ENCODE measurements around the gene THEM5. TPM values are rescaled to one million over a fixed set of nuclear protein-coding genes. Genes with fewer than 3 reads are reported as not detected.

THEM5 gene
- total RNA-seq, 1 donor from 2014 or later = not detected

DNA sequence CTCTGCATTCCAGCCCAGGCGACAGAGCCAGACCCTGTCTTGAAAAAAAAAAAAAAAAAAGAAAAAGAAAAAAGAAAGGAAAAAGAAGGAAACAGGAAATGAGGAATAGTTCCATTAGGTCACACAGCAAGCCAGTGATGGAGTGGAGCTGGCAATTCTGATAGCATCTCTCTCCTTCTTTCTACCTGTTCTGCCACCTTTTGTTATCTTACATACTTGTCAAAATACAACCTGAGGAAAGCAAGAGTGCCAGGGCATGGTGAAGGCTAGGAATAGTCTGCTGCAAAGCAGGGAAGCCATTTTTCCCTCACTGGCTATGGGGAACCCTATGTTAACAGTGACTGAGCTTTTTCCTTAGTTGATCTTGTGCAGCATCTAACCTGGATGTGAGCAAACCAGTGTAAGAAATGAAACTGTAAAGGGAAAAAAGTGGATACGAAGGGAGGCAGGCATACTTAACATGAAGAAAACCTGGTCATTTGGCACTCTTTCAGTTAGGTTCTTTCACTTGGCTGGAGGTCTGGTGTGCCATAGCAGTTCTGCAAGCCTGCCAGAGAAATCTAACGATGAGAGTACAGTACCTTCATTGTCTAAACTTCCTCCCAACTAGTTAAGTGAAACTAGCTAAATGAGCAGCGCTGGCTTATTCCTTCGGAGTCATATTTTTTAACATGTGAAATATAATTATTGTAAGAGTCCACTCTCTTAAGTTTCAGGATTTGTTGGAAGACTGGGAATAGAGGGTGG, 17.9 kb upstream of the THEM5 start:
- Histone ChIP-seq H3K27ac (ENCODE audit: low read depth, low read length) (no peak overlapping the region), H3K4me1 (ENCODE audit: control insufficient read depth in 3 of 3, insufficient read depth in 3 of 3, low read length in 3 of 3) (no peaks in the 10 kb centered on the region), H3K36me3 (ENCODE audit: control insufficient read depth in 3 of 3, insufficient read depth in 3 of 3, low read length in 3 of 3) (peaks cover 6 to 11% (median 7%) of the 10 kb centered on the region in 3 donors), H3K9ac (ENCODE audit: low read depth in 1 of 3, low read length in 3 of 3) (no peak overlapping the region), H3K9me3 (ENCODE audit: control insufficient read depth in 3 of 3, low read length in 3 of 3) (no peaks in the 10 kb centered on the region), H3K27me3 (ENCODE audit: control insufficient read depth in 3 of 3, insufficient read depth in 3 of 3, low read length in 3 of 3) (no peaks in the 10 kb centered on the region), H3K4me3 (ENCODE audit: low read length in 3 of 3) (no peak overlapping the region)

DNA sequence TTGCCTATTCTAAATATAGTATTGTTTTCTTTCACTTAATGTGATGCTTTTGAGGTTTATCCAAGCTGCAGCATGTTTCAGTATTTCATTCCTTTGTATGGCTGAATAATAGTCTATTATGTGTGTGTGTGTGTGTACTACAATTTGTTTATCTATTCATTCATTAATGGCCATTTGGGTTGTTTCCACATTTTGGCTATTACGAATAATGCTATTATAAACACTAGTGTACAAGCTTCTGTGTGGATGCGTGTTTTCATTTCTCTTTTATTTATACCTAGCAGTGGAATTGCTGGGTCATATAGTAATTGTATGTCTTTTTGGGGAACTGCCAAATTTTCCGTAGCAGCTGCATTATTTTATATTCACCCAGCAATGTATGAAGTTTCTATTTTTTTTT, 15.0 kb upstream of the THEM5 start:
- H3K9ac ChIP-seq (ENCODE audit: low read depth in 1 of 3, low read length in 3 of 3) = no peak overlapping the region
- H3K9me3 ChIP-seq (ENCODE audit: control insufficient read depth in 3 of 3, low read length in 3 of 3) = no peaks in the 10 kb centered on the region
- H3K27ac ChIP-seq (ENCODE audit: low read depth, low read length) = no peak overlapping the region
- H3K36me3 ChIP-seq (ENCODE audit: control insufficient read depth in 3 of 3, insufficient read depth in 3 of 3, low read length in 3 of 3) = peaks cover 0 to 2% (median under 1%) of the 10 kb centered on the region in 3 donors
- no peaks in the 10 kb centered on the region for H3K4me1 ChIP-seq (ENCODE audit: control insufficient read depth in 3 of 3, insufficient read depth in 3 of 3, low read length in 3 of 3)
- H3K27me3 ChIP-seq (ENCODE audit: control insufficient read depth in 3 of 3, insufficient read depth in 3 of 3, low read length in 3 of 3) = no peaks in the 10 kb centered on the region
- no peak overlapping the region for H3K4me3 ChIP-seq (ENCODE audit: low read length in 3 of 3)

DNA sequence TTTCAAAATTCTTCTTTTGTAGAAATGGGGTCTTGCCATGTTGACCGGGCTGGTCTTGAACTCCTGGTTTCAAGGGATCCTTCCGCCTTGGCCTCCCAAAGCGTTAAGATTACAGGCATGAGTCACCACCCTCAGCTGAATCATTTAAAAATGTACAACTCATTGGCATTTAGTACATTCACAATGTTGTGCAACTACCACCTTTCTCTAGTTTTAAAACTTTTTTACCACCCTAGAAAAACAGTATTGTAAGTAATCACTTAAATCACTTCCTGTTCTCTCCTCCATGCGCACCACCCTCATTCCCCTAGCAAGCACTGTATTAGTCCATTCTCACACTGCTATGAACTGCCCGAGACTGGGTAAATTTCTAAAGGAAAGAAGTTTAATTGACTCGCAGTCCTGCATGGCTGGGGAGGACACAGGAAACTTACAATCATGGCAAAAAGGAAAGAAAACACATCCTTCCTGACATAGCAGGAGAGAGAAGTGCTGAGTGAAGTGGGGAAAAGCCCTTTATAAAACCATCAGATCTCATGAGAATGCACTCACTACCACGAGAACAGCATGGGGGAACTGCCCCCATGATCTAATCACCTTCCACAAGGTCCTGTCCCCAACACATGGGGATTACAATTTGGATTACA, 14.4 kb upstream of the THEM5 start:
- Histone ChIP-seq H3K27ac (ENCODE audit: low read depth, low read length) (no peak overlapping the region), H3K4me3 (ENCODE audit: low read length in 3 of 3) (no peak overlapping the region), H3K9ac (ENCODE audit: low read depth in 1 of 3, low read length in 3 of 3) (no peak overlapping the region), H3K36me3 (ENCODE audit: control insufficient read depth in 3 of 3, insufficient read depth in 3 of 3, low read length in 3 of 3) (no peaks in the 10 kb centered on the region), H3K4me1 (ENCODE audit: control insufficient read depth in 3 of 3, insufficient read depth in 3 of 3, low read length in 3 of 3) (no peaks in the 10 kb centered on the region), H3K27me3 (ENCODE audit: control insufficient read depth in 3 of 3, insufficient read depth in 3 of 3, low read length in 3 of 3) (no peaks in the 10 kb centered on the region), H3K9me3 (ENCODE audit: control insufficient read depth in 3 of 3, low read length in 3 of 3) (no peaks in the 10 kb centered on the region)

DNA sequence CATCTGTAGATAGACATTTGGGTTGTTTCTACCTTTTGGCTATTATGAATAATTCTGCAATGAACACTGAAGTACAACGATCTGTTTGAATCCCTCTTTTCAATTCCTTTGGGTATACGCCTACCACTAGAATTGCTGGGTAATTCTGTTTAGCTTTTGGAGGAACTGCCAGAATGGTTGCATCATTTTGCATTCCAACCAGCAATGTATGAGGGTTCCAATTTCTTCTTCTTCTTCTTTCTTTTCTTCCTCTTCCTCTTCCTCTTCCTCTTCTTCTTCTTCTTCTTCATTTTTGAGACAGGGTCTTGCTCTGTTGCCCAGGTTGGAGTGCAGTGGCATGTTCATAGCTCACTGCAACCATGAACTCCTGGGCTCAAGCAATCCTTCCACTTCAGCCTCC, 13.8 kb upstream of the THEM5 start:
- Histone ChIP-seq H3K27me3 (ENCODE audit: control insufficient read depth in 3 of 3, insufficient read depth in 3 of 3, low read length in 3 of 3) (no peaks in the 10 kb centered on the region), H3K4me1 (ENCODE audit: control insufficient read depth in 3 of 3, insufficient read depth in 3 of 3, low read length in 3 of 3) (no peaks in the 10 kb centered on the region), H3K9me3 (ENCODE audit: control insufficient read depth in 3 of 3, low read length in 3 of 3) (no peaks in the 10 kb centered on the region), H3K27ac (ENCODE audit: low read depth, low read length) (no peak overlapping the region), H3K9ac (ENCODE audit: low read depth in 1 of 3, low read length in 3 of 3) (no peak overlapping the region), H3K4me3 (ENCODE audit: low read length in 3 of 3) (no peak overlapping the region), H3K36me3 (ENCODE audit: control insufficient read depth in 3 of 3, insufficient read depth in 3 of 3, low read length in 3 of 3) (no peaks in the 10 kb centered on the region)

DNA sequence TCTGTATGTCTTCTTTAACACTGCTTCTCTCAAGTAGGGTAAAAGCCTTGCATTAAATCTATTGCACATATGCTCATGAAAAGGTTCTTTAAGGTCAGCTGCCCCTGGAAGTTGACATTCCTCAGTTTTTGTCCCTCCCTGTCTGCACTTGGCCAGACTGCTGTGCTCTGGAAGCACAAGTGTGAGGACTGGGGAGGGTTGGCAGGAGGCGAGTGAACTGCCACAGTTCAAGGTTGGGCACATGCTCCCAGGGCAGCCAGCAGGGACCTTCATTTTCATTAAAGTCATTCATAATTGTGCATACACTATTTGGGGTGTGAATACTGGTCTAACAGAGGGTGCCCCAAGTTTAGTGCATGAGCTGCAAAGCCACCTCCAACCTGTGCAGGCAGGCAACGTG, 10.9 kb upstream of the THEM5 start:
- H3K27ac ChIP-seq (ENCODE audit: low read depth, low read length) = no peak overlapping the region
- no peak overlapping the region for H3K4me3 ChIP-seq (ENCODE audit: low read length in 3 of 3)
- H3K36me3 ChIP-seq (ENCODE audit: control insufficient read depth in 3 of 3, insufficient read depth in 3 of 3, low read length in 3 of 3) = no peaks in the 10 kb centered on the region
- no peaks in the 10 kb centered on the region for H3K9me3 ChIP-seq (ENCODE audit: control insufficient read depth in 3 of 3, low read length in 3 of 3)
- H3K4me1 ChIP-seq (ENCODE audit: control insufficient read depth in 3 of 3, insufficient read depth in 3 of 3, low read length in 3 of 3) = no peaks in the 10 kb centered on the region
- no peaks in the 10 kb centered on the region for H3K27me3 ChIP-seq (ENCODE audit: control insufficient read depth in 3 of 3, insufficient read depth in 3 of 3, low read length in 3 of 3)
- H3K9ac ChIP-seq (ENCODE audit: low read depth in 1 of 3, low read length in 3 of 3) = no peak overlapping the region

DNA sequence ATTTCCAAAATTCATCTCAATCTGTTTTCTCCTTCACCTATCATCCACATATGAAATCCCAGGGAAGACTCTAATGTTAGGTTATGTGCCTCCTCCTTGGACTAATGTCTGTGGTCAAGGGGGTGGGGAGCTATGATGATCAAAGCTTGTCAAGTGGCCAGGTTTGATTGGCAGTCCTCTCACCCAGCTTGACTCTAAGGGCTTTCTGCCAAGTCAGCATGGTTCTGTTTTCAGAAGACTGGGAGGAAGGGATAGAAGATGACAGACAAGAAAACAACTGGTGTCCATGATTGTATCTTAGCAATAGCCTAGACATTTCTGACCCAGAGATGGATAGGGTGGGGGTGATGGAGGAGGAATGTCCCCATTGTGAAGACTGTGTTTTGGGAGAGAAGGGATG, 9.1 kb upstream of the THEM5 start:
- no peak overlapping the region for H3K9ac ChIP-seq (ENCODE audit: low read depth in 1 of 3, low read length in 3 of 3)
- no peaks in the 10 kb centered on the region for H3K4me1 ChIP-seq (ENCODE audit: control insufficient read depth in 3 of 3, insufficient read depth in 3 of 3, low read length in 3 of 3)
- H3K9me3 ChIP-seq (ENCODE audit: control insufficient read depth in 3 of 3, low read length in 3 of 3) = no peaks in the 10 kb centered on the region
- no peak overlapping the region for H3K27ac ChIP-seq (ENCODE audit: low read depth, low read length)
- H3K27me3 ChIP-seq (ENCODE audit: control insufficient read depth in 3 of 3, insufficient read depth in 3 of 3, low read length in 3 of 3) = no peaks in the 10 kb centered on the region
- no peaks in the 10 kb centered on the region for H3K36me3 ChIP-seq (ENCODE audit: control insufficient read depth in 3 of 3, insufficient read depth in 3 of 3, low read length in 3 of 3)
- no peak overlapping the region for H3K4me3 ChIP-seq (ENCODE audit: low read length in 3 of 3)

DNA sequence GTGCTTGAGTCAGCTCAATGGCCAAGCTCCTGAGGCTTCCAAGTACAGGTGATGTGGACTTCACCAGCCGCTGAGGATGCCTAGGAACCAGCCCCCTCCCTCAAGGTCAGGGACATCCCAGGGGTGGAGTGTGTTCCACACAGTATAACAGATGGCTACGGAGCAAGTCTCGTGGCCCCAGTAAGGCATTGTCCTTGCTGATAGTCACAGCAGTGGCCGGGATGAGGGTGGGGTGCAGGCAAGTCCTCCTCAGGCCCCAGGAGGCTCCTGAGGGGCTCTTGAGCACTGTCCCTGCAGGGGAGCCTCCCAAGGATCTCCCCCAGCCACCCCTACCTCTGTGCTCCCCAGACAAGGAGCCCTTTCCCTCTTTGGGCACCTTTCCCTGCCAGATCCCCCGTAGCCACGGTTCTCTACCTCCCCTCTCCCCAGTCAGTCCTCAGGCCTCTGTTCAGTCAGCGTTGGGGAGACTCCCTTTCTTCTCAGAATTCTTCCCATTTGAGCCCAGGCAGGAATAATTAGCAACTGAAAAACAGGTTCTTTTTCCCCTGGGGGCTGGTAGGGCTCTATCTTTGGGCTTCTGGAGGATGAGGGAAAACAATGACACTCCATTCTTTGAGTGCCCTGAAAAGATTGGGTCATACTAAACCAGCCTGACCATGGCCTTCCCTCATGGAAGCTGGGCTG, 7.1 kb upstream of the THEM5 start:
- no peak overlapping the region for H3K9ac ChIP-seq (ENCODE audit: low read depth in 1 of 3, low read length in 3 of 3)
- no peak overlapping the region for H3K4me3 ChIP-seq (ENCODE audit: low read length in 3 of 3)
- H3K4me1 ChIP-seq (ENCODE audit: control insufficient read depth in 3 of 3, insufficient read depth in 3 of 3, low read length in 3 of 3) = no peaks in the 10 kb centered on the region
- H3K9me3 ChIP-seq (ENCODE audit: control insufficient read depth in 3 of 3, low read length in 3 of 3) = no peaks in the 10 kb centered on the region
- H3K36me3 ChIP-seq (ENCODE audit: control insufficient read depth in 3 of 3, insufficient read depth in 3 of 3, low read length in 3 of 3) = no peaks in the 10 kb centered on the region
- H3K27me3 ChIP-seq (ENCODE audit: control insufficient read depth in 3 of 3, insufficient read depth in 3 of 3, low read length in 3 of 3) = no peaks in the 10 kb centered on the region
- no peak overlapping the region for H3K27ac ChIP-seq (ENCODE audit: low read depth, low read length)

DNA sequence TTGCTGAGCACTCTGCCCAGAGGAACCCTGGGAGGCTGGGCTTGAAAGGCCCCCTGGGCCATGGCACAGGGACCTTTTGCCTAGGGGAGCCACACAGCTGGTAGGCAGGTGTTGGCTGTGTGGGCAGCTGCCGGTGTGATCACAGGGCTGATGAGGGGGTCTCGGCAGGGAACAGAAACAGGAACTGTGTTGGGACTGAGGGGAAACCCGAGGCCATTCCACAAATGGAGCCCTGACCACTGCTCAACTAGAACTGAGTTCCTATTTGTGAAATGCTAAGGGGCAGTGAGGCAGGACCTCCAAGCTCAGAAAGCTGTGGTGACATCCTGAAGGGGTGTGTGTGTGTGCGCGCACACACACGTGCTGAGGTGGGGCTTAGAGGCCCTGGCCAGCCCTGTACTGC, 6.4 kb upstream of the THEM5 start:
- Histone ChIP-seq H3K36me3 (ENCODE audit: control insufficient read depth in 3 of 3, insufficient read depth in 3 of 3, low read length in 3 of 3) (no peaks in the 10 kb centered on the region), H3K9ac (ENCODE audit: low read depth in 1 of 3, low read length in 3 of 3) (no peak overlapping the region), H3K4me1 (ENCODE audit: control insufficient read depth in 3 of 3, insufficient read depth in 3 of 3, low read length in 3 of 3) (no peaks in the 10 kb centered on the region), H3K27ac (ENCODE audit: low read depth, low read length) (no peak overlapping the region), H3K27me3 (ENCODE audit: control insufficient read depth in 3 of 3, insufficient read depth in 3 of 3, low read length in 3 of 3) (no peaks in the 10 kb centered on the region), H3K4me3 (ENCODE audit: low read length in 3 of 3) (no peak overlapping the region), H3K9me3 (ENCODE audit: control insufficient read depth in 3 of 3, low read length in 3 of 3) (no peaks in the 10 kb centered on the region)

DNA sequence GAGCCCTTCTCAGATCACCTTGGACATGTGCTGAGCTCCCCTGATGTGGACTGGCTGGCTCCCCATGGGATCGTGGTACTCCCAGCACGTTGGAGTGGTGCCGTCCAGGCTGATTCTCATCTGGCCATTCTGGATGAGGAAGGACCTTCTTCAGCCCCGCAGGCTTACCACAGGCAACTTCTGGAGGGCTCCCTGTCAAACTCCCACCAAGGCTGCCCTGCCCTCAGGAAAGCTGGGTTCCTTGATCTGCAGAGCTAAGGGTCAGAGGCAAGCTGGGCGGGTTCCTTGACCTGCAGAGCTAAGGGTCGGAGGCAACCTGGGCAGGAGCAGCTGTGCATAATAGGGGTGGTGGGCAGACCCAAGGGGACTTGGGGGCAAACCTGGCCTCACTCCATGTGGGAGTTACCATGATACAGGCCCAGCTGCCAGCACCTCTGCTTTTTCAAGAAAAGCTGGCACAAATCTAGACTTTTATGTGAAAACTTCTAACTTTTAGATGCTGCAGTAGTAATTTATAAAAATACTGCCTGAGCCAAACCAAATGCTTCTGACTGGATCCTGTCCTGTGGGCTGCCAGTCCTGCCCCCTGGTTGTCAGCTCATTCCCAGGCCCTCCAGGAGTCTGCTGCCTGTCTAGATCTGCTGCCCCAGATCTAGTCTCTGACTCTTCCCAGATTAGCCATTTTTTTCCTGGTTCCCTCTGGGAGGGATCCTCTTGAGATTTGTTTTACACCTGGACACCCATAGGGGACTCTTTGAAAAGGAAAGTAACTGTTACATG, 5.6 kb upstream of the THEM5 start:
- H3K9me3 ChIP-seq (ENCODE audit: control insufficient read depth in 3 of 3, low read length in 3 of 3) = no peaks in the 10 kb centered on the region
- H3K36me3 ChIP-seq (ENCODE audit: control insufficient read depth in 3 of 3, insufficient read depth in 3 of 3, low read length in 3 of 3) = no peaks in the 10 kb centered on the region
- no peak overlapping the region for H3K9ac ChIP-seq (ENCODE audit: low read depth in 1 of 3, low read length in 3 of 3)
- H3K27me3 ChIP-seq (ENCODE audit: control insufficient read depth in 3 of 3, insufficient read depth in 3 of 3, low read length in 3 of 3) = no peaks in the 10 kb centered on the region
- H3K4me3 ChIP-seq (ENCODE audit: low read length in 3 of 3) = no peak overlapping the region
- H3K4me1 ChIP-seq (ENCODE audit: control insufficient read depth in 3 of 3, insufficient read depth in 3 of 3, low read length in 3 of 3) = no peaks in the 10 kb centered on the region
- H3K27ac ChIP-seq (ENCODE audit: low read depth, low read length) = no peak overlapping the region
